Upper lobe of left lung (tissue), 4 donors: ENCODE measurements around the gene TUBA1C.
"Not testable (repeated sequence)": the region's sequence is repeated elsewhere in the genome, so short reads cannot be mapped to it uniquely, and the experiment has no call there.

ENCODE experiments used
- CTCF ChIP-seq, 6 experiments: fragments of 450-650 bp in 4 of 6; fragments of 200-600 bp in 2 of 6; sonication (generic) in 2 of 6; IDR thresholded peaks; one replicate each; pipeline ENCODE4 v1.5.1; 2016 to 2019; ENCODE audit warnings: antibody characterized with exemption in 6 of 6
- POLR2A ChIP-seq, 4 donors: fragments of 450-650 bp; IDR thresholded peaks; one replicate each; pipeline ENCODE4 v1.5.1; 2016 to 2017; ENCODE audit warnings: antibody characterized with exemption in 4 of 4, mild to moderate bottlenecking in 2 of 4

- not testable (repeated sequence) for TF ChIP-seq POLR2A, CTCF (IDR thresholded peaks at IDR 0.05)
These were observed 9.4 kb upstream of the TUBA1C start for GRCh38 chr12:49255456-49255855.
